HepG2 (cell line): ENCODE data around the gene ADAR. TPM values are rescaled to one million over a fixed set of nuclear protein-coding genes. Genes with fewer than 3 reads are reported as not detected.
A peak's percentile ranks its signal among the peaks of the same experiment; 100 is the strongest.

Source experiments
- ATF1 ChIP-seq: IDR thresholded peaks from 2 replicates; pipeline ENCODE4 v1.6.1; 2016; ENCODE audit warnings: mild to moderate bottlenecking, control low read depth
- EP300 ChIP-seq, 3 experiments: sonication (generic) in 1 of 3; formaldehyde crosslinking in 1 of 3; IDR thresholded peaks; 2 replicates each; pipeline versions ENCODE4 v1.5.1 to v1.6.1; 2011 to 2020; ENCODE audit warnings: low read depth in 2 of 3, low read length in 2 of 3, borderline replicate concordance in 1 of 3, improper control_type of control experiment in 1 of 3, mild to moderate bottlenecking in 1 of 3, missing genetic modification reagents in 1 of 3, moderate library complexity in 1 of 3
- HMGXB3 ChIP-seq: sonication (generic); formaldehyde crosslinking; IDR thresholded peaks from 2 replicates; pipeline ENCODE4 v1.4.0; 2020; ENCODE audit warnings: missing genetic modification reagents, borderline replicate concordance
- HNF4G ChIP-seq, 2 experiments: sonication (generic) in 1 of 2; formaldehyde crosslinking in 1 of 2; IDR thresholded peaks; 2 replicates each; pipeline versions ENCODE4 v1.4.0 to v1.6.1; 2011 to 2020; ENCODE audit warnings: borderline replicate concordance in 2 of 2, low read depth in 2 of 2, mild to moderate bottlenecking in 2 of 2, low read length in 1 of 2, missing genetic modification reagents in 1 of 2, moderate library complexity in 1 of 2
- IRF2 ChIP-seq: IDR thresholded peaks from 2 replicates; pipeline ENCODE4 v1.6.1; 2018; ENCODE audit warnings: missing genetic modification reagents, missing compliant biosample characterization
- PTBP1 ChIP-seq: fragments of 200-400 bp; formaldehyde crosslinking; IDR thresholded peaks from 2 replicates; pipeline ENCODE4 v1.6.1; 2018; ENCODE audit warnings: low read length, low read depth; ENCODE audit not compliant: poor library complexity, severe bottlenecking
- THAP7 ChIP-seq: sonication (generic); formaldehyde crosslinking; IDR thresholded peaks from 2 replicates; pipeline ENCODE4 v1.8.1; 2023; ENCODE audit warnings: mild to moderate bottlenecking, missing genetic modification reagents
- TRIM24 ChIP-seq: sonication (generic); formaldehyde crosslinking; IDR thresholded peaks from 2 replicates; pipeline ENCODE4 v1.8.0; 2022; ENCODE audit warnings: mild to moderate bottlenecking, missing genetic modification reagents
- UBTF ChIP-seq: sonication (generic); formaldehyde crosslinking; IDR thresholded peaks from 2 replicates; pipeline ENCODE4 v1.4.0; 2020; ENCODE audit warnings: mild to moderate bottlenecking, missing genetic modification reagents
- ZHX2 ChIP-seq, 2 experiments: sonication (generic) in 1 of 2; formaldehyde crosslinking in 1 of 2; IDR thresholded peaks; 2 replicates each; pipeline versions ENCODE4 v1.6.1 to v1.9.0; 2014 to 2022; ENCODE audit warnings: antibody characterized with exemption in 1 of 2, borderline replicate concordance in 1 of 2, inconsistent platforms in 1 of 2, low read depth in 1 of 2, missing genetic modification reagents in 1 of 2
- ZNF724P ChIP-seq: sonication (generic); formaldehyde crosslinking; IDR thresholded peaks from 2 replicates; pipeline ENCODE4 v1.8.0; 2022; ENCODE audit warnings: missing genetic modification reagents, borderline replicate concordance
- polyA plus RNA-seq, 8 experiments: library from polyadenylated mRNA; depleted of rRNA in 3 of 8; stranded (reverse) in 7 of 8; unstranded in 1 of 8; fragments of >200 nt; fragmentation: Illumina TruSeq in 4 of 8; extraction: Trizol in 4 of 8; gene quantifications; 2 replicates each; pipeline versions ENCODE4 v1.2.1 to v1.2.3, GENCODE V29; 2011 to 2016; ENCODE audit warnings: low read depth in 4 of 8, missing spikeins in 1 of 8, mixed read lengths in 1 of 8; ENCODE audit not compliant: insufficient read depth in 1 of 8
- total RNA-seq, 5 experiments: library from RNA; depleted of rRNA; stranded (reverse); fragments of >200 nt; fragmentation: Illumina TruSeq; extraction: Trizol; gene quantifications; 2 replicates each; pipeline ENCODE4 v1.2.3, GENCODE V29; 2016; ENCODE audit warnings: low read depth in 1 of 5

Gene ADAR
- total and polyA plus RNA-seq, 2 of the 13 experiments (the other 11 are each of a cell fraction or from before 2014, with no cell fraction given) = 70.8 to 86.2 TPM

- no peak; the same call in 1 of the 2 replicates for TF ChIP-seq HMGXB3
- TF ChIP-seq TRIM24 (CRISPR knock-in tag) = no peak
- no peak for TF ChIP-seq THAP7 (CRISPR knock-in tag)
- peak; percentile 98 for TF ChIP-seq ATF1
- TF ChIP-seq UBTF (CRISPR knock-in tag) = peak; percentile 90
- peak; percentile 64; the same call in 1 of the 2 replicates for TF ChIP-seq IRF2
- TF ChIP-seq ZNF724P = no peak
- peak; percentile 73 for TF ChIP-seq ZHX2 (IDR thresholded peaks at IDR 0.05; ENCODE audit: low read depth)
- TF ChIP-seq ZHX2 (CRISPR knock-in tag; IDR thresholded peaks at IDR 0.05; ENCODE audit: borderline replicate concordance) = no peak
- TF ChIP-seq PTBP1 = no peak
- TF ChIP-seq HNF4G (IDR thresholded peaks at IDR 0.05; ENCODE audit: borderline replicate concordance, low read depth, low read length) = no peak
- TF ChIP-seq HNF4G (CRISPR knock-in tag; IDR thresholded peaks at IDR 0.05; ENCODE audit: borderline replicate concordance, low read depth) = no peak
- 0 out of 4 replicates have a peak, but pooled peaks of 1 of the 2 experiments have one; percentile 25 for TF ChIP-seq EP300 (IDR thresholded peaks at IDR 0.05; ENCODE audit: low read depth in 2 of 2, low read length in 2 of 2)
- TF ChIP-seq EP300 (CRISPR knock-in tag; IDR thresholded peaks at IDR 0.05; ENCODE audit: borderline replicate concordance) = 0 out of 2 replicates have a peak, but pooled peaks have one; percentile 9
Measured at GRCh38 chr1:154627257-154628120, 19.5 kb upstream of the ADAR start (continued).
